HFFc6 (cell line): ENCODE results near the gene P2RY2. TPM values are rescaled to one million over a fixed set of nuclear protein-coding genes. Genes with fewer than 3 reads are reported as not detected.

Source experiments
- DNase-seq: peaks from one replicate; pipeline ENCODE4 v3.0.0-alpha.2; 2018
- H3K27ac Mint-ChIP-seq: 2 replicates; pipeline ENCODE4 v1.8.0; 2020; ENCODE audit warnings: mild to moderate bottlenecking, mixed read lengths
- H3K27me3 Mint-ChIP-seq: 2 replicates; pipeline ENCODE4 v1.8.0; 2021; ENCODE audit warnings: mild to moderate bottlenecking, moderate library complexity, mixed read lengths; ENCODE audit not compliant: insufficient read depth
- H3K36me3 Mint-ChIP-seq: 2 replicates; pipeline ENCODE4 v1.8.0; 2021; ENCODE audit warnings: low read depth, mixed read lengths
- H3K4me1 Mint-ChIP-seq: 2 replicates; pipeline ENCODE4 v1.8.0; 2020; ENCODE audit warnings: low read depth, mixed read lengths
- H3K4me3 Mint-ChIP-seq: 2 replicates; pipeline ENCODE4 v1.8.0; 2020; ENCODE audit warnings: mild to moderate bottlenecking, moderate library complexity, mixed read lengths
- H3K9me3 Mint-ChIP-seq: 2 replicates; pipeline ENCODE4 v1.8.0; 2020; ENCODE audit warnings: mild to moderate bottlenecking, mixed read lengths
- CTCF ChIP-seq: fragments of 200-600 bp; sonication (generic); IDR thresholded peaks from 2 replicates; pipeline ENCODE4 v1.5.0; 2021; ENCODE audit warnings: antibody characterized with exemption, mild to moderate bottlenecking
- total RNA-seq, 6 experiments: library from RNA; stranded (reverse); fragmentation: NEBNext Ultra II Directional; extraction: Animal tissue kit (Norgen Biotek cat#: 25700); gene quantifications; 2 replicates in 1 of 6; 3 replicates in 5 of 6; pipeline ENCODE4 v1.2.3, GENCODE V29; 2021

The P2RY2 gene
- total RNA-seq, 6 experiments from 2014 or later: 0.08 to 0.20 (median 0.16) TPM; not detected in 1

GRCh38 chr11:73215191-73216134, 2.6 kb upstream of the P2RY2 start:
- no peak overlapping the region for H3K27ac Mint-ChIP-seq
- peaks cover 13% of the 10 kb centered on the region; the same call in 1 of the 2 replicates for H3K27me3 Mint-ChIP-seq
- H3K4me3 Mint-ChIP-seq: no peak overlapping the region
- H3K36me3 Mint-ChIP-seq: no peaks in the 10 kb centered on the region
- H3K4me1 Mint-ChIP-seq: no peaks in the 10 kb centered on the region
- no peak for TF ChIP-seq CTCF
- H3K9me3 Mint-ChIP-seq: no peaks in the 10 kb centered on the region
- no peak for DNase-seq

GRCh38 chr11:73216465-73216864, 1.6 kb upstream of the P2RY2 start:
- peaks cover 13% of the 10 kb centered on the region for H3K27me3 Mint-ChIP-seq
- no peak overlapping the region for H3K4me3 Mint-ChIP-seq
- H3K36me3 Mint-ChIP-seq: no peaks in the 10 kb centered on the region
- H3K9me3 Mint-ChIP-seq: no peaks in the 10 kb centered on the region
- no peak overlapping the region for H3K27ac Mint-ChIP-seq
- H3K4me1 Mint-ChIP-seq: no peaks in the 10 kb centered on the region
- no peak for TF ChIP-seq CTCF
- no peak for DNase-seq

GRCh38 chr11:73217131-73217809, 811 bp upstream of the P2RY2 start:
- TF ChIP-seq CTCF: no peak
- Mint-ChIP-seq H3K4me1 (no peaks in the 10 kb centered on the region), H3K27ac (no peak overlapping the region), H3K36me3 (no peaks in the 10 kb centered on the region), H3K27me3 (peaks cover 16% of the 10 kb centered on the region), H3K9me3 (no peaks in the 10 kb centered on the region), H3K4me3 (no peak overlapping the region)
- no peak for DNase-seq

GRCh38 chr11:73217810-73218105, 323 bp upstream of the P2RY2 start:
- Mint-ChIP-seq H3K27me3 (peaks cover 17% of the 10 kb centered on the region), H3K4me3 (no peak overlapping the region; the same call in 1 of the 2 replicates), H3K27ac (no peak overlapping the region), H3K36me3 (no peaks in the 10 kb centered on the region), H3K9me3 (no peaks in the 10 kb centered on the region), H3K4me1 (no peaks in the 10 kb centered on the region)
- no peak for DNase-seq
- TF ChIP-seq CTCF: no peak

- Mint-ChIP-seq H3K27me3 (peaks cover 15% of the 10 kb centered on the region), H3K36me3 (no peaks in the 10 kb centered on the region), H3K4me3 (peak overlapping the region; percentile 73; the same call in 1 of the 2 replicates), H3K27ac (no peak overlapping the region), H3K9me3 (no peaks in the 10 kb centered on the region), H3K4me1 (no peaks in the 10 kb centered on the region)
- DNase-seq: no peak
- TF ChIP-seq CTCF: no peak
Observed at GRCh38 chr11:73218830-73219215, 742 bp downstream of the P2RY2 start.
